CD14-positive monocyte (primary cell): Measurements from ENCODE around the gene IMPA2. TPM values are rescaled to one million over a fixed set of nuclear protein-coding genes. Genes with fewer than 3 reads are reported as not detected.

Experiments
- DNase-seq, 3 donors: peaks; one replicate each; pipeline ENCODE4 v3.0.0-alpha.2; 2011 to 2022
- H2AFZ ChIP-seq: 2 replicates; pipeline ENCODE4 v1.6.0; 2012; ENCODE audit warnings: mild to moderate bottlenecking, low read depth, low read length, inconsistent platforms; ENCODE audit not compliant: insufficient read depth, poor library complexity, severe bottlenecking
- H3K27ac ChIP-seq, 2 donors: 1 replicate in 1 of 2; 2 replicates in 1 of 2; pipeline ENCODE4 v1.5.1; 2012 to 2013; ENCODE audit warnings: low read length in 2 of 2, control low read depth in 1 of 2, inconsistent platforms in 1 of 2, low read depth in 1 of 2, mild to moderate bottlenecking in 1 of 2
- H3K27me3 ChIP-seq, 2 donors: one replicate each; pipeline versions ENCODE4 v1.6.0 to v1.6.1; 2011 to 2013; ENCODE audit warnings: low read length in 2 of 2; ENCODE audit not compliant: control insufficient read depth in 2 of 2, insufficient read depth in 2 of 2
- H3K36me3 ChIP-seq, 2 donors: replicated peaks in 1 of 2; 1 replicate in 1 of 2; 2 replicates in 1 of 2; pipeline versions ENCODE4 v1.5.1 to v1.6.1; 2012 to 2013; ENCODE audit warnings: low read length in 2 of 2, control low read depth in 1 of 2, inconsistent platforms in 1 of 2, mild to moderate bottlenecking in 1 of 2; ENCODE audit not compliant: insufficient read depth in 2 of 2, control insufficient read depth in 1 of 2
- H3K4me1 ChIP-seq, 2 donors: 1 replicate in 1 of 2; 2 replicates in 1 of 2; pipeline versions ENCODE4 v1.5.1 to v1.6.1; 2012 to 2013; ENCODE audit warnings: low read length in 2 of 2, control low read depth in 1 of 2, inconsistent platforms in 1 of 2, mild to moderate bottlenecking in 1 of 2, moderate library complexity in 1 of 2; ENCODE audit not compliant: insufficient read depth in 2 of 2, control insufficient read depth in 1 of 2
- H3K4me2 ChIP-seq: replicated peaks from 2 replicates; pipeline ENCODE3; 2012; ENCODE audit warnings: low read length, moderate library complexity, mild to moderate bottlenecking; ENCODE audit not compliant: poor library complexity, severe bottlenecking; ENCODE audit errors: extremely low read depth
- H3K4me3 ChIP-seq, 3 experiments: fragments of 200-600 bp in 1 of 3; sonication (generic) in 1 of 3; replicated peaks in 1 of 3; 1 replicate in 2 of 3; 2 replicates in 1 of 3; pipeline ENCODE4 v1.5.1; 2011 to 2013; ENCODE audit warnings: low read length in 3 of 3, mild to moderate bottlenecking in 3 of 3, control low read depth in 2 of 3, low read depth in 2 of 3, inconsistent platforms in 1 of 3, moderate library complexity in 1 of 3
- H3K79me2 ChIP-seq: 2 replicates; pipeline ENCODE4 v1.6.0; 2012; ENCODE audit warnings: mild to moderate bottlenecking, control low read depth, inconsistent platforms, low read length, moderate library complexity; ENCODE audit not compliant: insufficient read depth
- H3K9ac ChIP-seq: 2 replicates; pipeline ENCODE4 v1.6.0; 2017; ENCODE audit warnings: low read length, mild to moderate bottlenecking; ENCODE audit not compliant: insufficient read depth, poor library complexity, severe bottlenecking
- H3K9me3 ChIP-seq, 2 donors: replicated peaks in 1 of 2; 1 replicate in 1 of 2; 2 replicates in 1 of 2; pipeline versions ENCODE4 v1.5.1 to v1.6.1; 2012 to 2013; ENCODE audit warnings: low read length in 2 of 2, control low read depth in 1 of 2; ENCODE audit not compliant: control insufficient read depth in 1 of 2, insufficient read depth in 1 of 2
- H4K20me1 ChIP-seq: 2 replicates; pipeline ENCODE4 v1.6.0; 2012; ENCODE audit warnings: mild to moderate bottlenecking, low read length, control low read depth, moderate library complexity; ENCODE audit not compliant: insufficient read depth
- H3K27ac Mint-ChIP-seq, 7 donors: one replicate each; pipeline ENCODE4 v1.8.0; 2020; ENCODE audit warnings: mild to moderate bottlenecking in 7 of 7, mixed read lengths in 7 of 7, moderate library complexity in 6 of 7, inconsistent platforms in 2 of 7
- H3K27me3 Mint-ChIP-seq, 3 donors: one replicate each; pipeline ENCODE4 v1.8.0; 2021 to 2022; ENCODE audit warnings: low read depth in 3 of 3, mild to moderate bottlenecking in 3 of 3, mixed read lengths in 3 of 3, moderate library complexity in 3 of 3, inconsistent platforms in 1 of 3
- H3K36me3 Mint-ChIP-seq, 2 donors: one replicate each; pipeline ENCODE4 v1.8.0; 2020; ENCODE audit warnings: mixed read lengths in 2 of 2, inconsistent platforms in 1 of 2, mild to moderate bottlenecking in 1 of 2
- H3K4me1 Mint-ChIP-seq: one replicate; pipeline ENCODE4 v1.8.0; 2020; ENCODE audit warnings: mild to moderate bottlenecking, mixed read lengths
- H3K4me3 Mint-ChIP-seq, 2 donors: one replicate each; pipeline ENCODE4 v1.8.0; 2020; ENCODE audit warnings: mild to moderate bottlenecking in 2 of 2, mixed read lengths in 2 of 2, moderate library complexity in 1 of 2
- H3K9me3 Mint-ChIP-seq, 7 donors: one replicate each; pipeline ENCODE4 v1.8.0; 2020 to 2022; ENCODE audit warnings: mixed read lengths in 7 of 7, mild to moderate bottlenecking in 6 of 7, moderate library complexity in 6 of 7, inconsistent platforms in 2 of 7
- WGBS: methylation state at CpG from one replicate; pipeline ENCODE4 v1.1.5; 2013; ENCODE audit warnings: missing lambda C conversion rate; ENCODE audit not compliant: insufficient coverage; 5-methylcytosine and 5-hydroxymethylcytosine counted together
- intact Hi-C, 2 donors: fragments of 100-400 bp; cut with micrococcal nuclease; formaldehyde crosslinking; loops; one replicate each; pipeline versions ENCODE4 v1.15.0 to v1.15.1; 2023
- polyA plus RNA-seq, 3 donors: library from polyadenylated mRNA; depleted of rRNA in 1 of 3; unstranded in 2 of 3; stranded (reverse) in 1 of 3; fragments of 300-500 nt in 2 of 3; fragments of >200 nt in 1 of 3; fragmentation: Illumina TruSeq in 2 of 3; gene quantifications; 1 replicate in 2 of 3; 2 replicates in 1 of 3; pipeline ENCODE4 v1.2.3, GENCODE V29; 2012 to 2021
- TF ChIP-seq, protein P1 (sequence below): fragments of 200-600 bp; IDR thresholded peaks from one replicate; pipeline ENCODE4 v1.8.0; 2022; ENCODE audit warnings: antibody characterized with exemption, mild to moderate bottlenecking

Gene IMPA2
- polyA plus RNA-seq, 3 donors: 97.4 to 186 (median 145) TPM

DNA sequence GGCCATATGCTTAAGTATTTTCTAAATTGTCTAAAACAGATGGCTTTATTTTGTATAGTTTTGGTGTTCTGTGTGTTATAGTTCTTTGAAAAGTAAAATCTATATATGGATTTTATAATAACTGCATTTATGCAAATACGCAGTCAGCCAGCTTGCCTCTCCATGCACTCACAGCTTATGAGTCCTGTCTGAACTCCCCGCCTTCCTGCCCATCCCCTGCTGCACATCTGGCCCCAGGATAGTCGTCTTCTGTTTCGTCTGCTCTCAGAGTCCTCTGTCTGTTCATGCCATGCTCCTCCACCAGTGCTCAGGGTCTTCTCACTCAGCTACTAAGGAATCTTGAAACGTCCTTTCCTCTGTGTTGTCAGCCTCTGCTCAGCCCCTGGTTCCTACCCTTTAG is 84.1 kb downstream of the IMPA2 start:
- H3K9me3 Mint-ChIP-seq: peaks cover 0 to 7% (median 3%) of the 10 kb centered on the region in 7 donors
- H3K4me1 Mint-ChIP-seq: no peaks in the 10 kb centered on the region
- Histone ChIP-seq H2AFZ (no peak overlapping the region), H4K20me1 (no peaks in the 10 kb centered on the region), H3K79me2 (no peaks in the 10 kb centered on the region), H3K36me3 (no peaks in the 10 kb centered on the region), H3K27ac (no peak overlapping the region), H3K27me3 (no peaks in the 10 kb centered on the region), H3K4me1 (no peaks in the 10 kb centered on the region), H3K4me3 (no peak overlapping the region), H3K9ac (no peak overlapping the region), H3K9me3 (peaks cover 0 to 10% of the 10 kb centered on the region in 2 donors), H3K4me2 (no peak overlapping the region)
- TF ChIP-seq, protein P1, sequence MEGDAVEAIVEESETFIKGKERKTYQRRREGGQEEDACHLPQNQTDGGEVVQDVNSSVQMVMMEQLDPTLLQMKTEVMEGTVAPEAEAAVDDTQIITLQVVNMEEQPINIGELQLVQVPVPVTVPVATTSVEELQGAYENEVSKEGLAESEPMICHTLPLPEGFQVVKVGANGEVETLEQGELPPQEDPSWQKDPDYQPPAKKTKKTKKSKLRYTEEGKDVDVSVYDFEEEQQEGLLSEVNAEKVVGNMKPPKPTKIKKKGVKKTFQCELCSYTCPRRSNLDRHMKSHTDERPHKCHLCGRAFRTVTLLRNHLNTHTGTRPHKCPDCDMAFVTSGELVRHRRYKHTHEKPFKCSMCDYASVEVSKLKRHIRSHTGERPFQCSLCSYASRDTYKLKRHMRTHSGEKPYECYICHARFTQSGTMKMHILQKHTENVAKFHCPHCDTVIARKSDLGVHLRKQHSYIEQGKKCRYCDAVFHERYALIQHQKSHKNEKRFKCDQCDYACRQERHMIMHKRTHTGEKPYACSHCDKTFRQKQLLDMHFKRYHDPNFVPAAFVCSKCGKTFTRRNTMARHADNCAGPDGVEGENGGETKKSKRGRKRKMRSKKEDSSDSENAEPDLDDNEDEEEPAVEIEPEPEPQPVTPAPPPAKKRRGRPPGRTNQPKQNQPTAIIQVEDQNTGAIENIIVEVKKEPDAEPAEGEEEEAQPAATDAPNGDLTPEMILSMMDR: no peak
- whole genome bisulfite sequencing: 95% methylated on average over 5 of the region's 5 CpGs
- no peak overlapping the region for H3K4me3 Mint-ChIP-seq
- no peaks in the 10 kb centered on the region for H3K36me3 Mint-ChIP-seq
- DNase-seq: no peak
- intact Hi-C loops: no loop called here
- peaks cover 2 to 9% (median 3%) of the 10 kb centered on the region in 3 donors for H3K27me3 Mint-ChIP-seq
- H3K27ac Mint-ChIP-seq: no peak overlapping the region

DNA sequence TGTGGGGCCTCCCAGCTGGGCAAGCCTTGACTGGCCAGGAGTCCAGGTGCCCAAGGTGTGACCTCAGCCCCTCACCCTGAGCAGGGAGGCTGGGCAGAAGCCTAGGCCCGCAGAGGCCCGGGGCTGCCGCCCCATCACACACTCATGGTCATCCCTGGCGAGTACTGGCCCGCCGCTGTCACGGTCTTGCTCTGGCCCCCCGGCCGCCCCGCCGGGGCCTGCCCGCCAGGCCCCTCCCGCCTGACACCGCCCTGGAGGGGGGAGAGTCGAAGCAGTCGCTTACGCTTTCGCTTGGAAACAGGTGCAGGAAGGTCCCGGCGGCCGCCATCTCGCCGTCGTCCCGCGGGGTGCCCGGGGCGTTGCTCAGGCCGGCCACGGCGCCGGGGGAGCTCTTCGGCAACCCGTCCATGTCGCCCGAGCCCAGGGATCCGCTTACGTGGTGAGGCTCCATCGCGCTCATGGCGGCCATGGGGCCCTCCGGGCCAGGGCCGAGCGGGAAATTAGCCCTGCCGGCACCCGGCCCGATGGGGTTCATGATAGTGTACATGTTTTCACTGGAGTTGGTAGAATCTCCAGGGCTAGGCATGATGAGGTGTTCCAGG is 85.7 kb downstream of the IMPA2 start:
- Mint-ChIP-seq H3K27ac (no peak overlapping the region), H3K36me3 (no peaks in the 10 kb centered on the region), H3K27me3 (peaks cover 4 to 9% (median 5%) of the 10 kb centered on the region in 3 donors), H3K4me3 (no peak overlapping the region), H3K4me1 (no peaks in the 10 kb centered on the region), H3K9me3 (peaks cover 0 to 7% (median 3%) of the 10 kb centered on the region in 7 donors)
- no peak overlapping the region for H3K9ac ChIP-seq
- DNase-seq: no peak
- H3K4me1 ChIP-seq: no peaks in the 10 kb centered on the region
- 98% methylated on average over 45 of the region's 47 CpGs for WGBS
- intact Hi-C loops: no loop called here
- H3K36me3 ChIP-seq: no peaks in the 10 kb centered on the region
- no peaks in the 10 kb centered on the region for H4K20me1 ChIP-seq
- no peaks in the 10 kb centered on the region for H3K27me3 ChIP-seq
- no peaks in the 10 kb centered on the region for H3K79me2 ChIP-seq
- TF ChIP-seq, protein P1: no peak
- peaks cover 0 to 10% of the 10 kb centered on the region in 2 donors for H3K9me3 ChIP-seq
- H2AFZ ChIP-seq: no peak overlapping the region
- no peak overlapping the region for H3K4me3 ChIP-seq
- no peak overlapping the region for H3K27ac ChIP-seq
- no peak overlapping the region for H3K4me2 ChIP-seq
